ENCODE measurements around the gene CACNA2D2.

Gene CACNA2D2

DNA sequence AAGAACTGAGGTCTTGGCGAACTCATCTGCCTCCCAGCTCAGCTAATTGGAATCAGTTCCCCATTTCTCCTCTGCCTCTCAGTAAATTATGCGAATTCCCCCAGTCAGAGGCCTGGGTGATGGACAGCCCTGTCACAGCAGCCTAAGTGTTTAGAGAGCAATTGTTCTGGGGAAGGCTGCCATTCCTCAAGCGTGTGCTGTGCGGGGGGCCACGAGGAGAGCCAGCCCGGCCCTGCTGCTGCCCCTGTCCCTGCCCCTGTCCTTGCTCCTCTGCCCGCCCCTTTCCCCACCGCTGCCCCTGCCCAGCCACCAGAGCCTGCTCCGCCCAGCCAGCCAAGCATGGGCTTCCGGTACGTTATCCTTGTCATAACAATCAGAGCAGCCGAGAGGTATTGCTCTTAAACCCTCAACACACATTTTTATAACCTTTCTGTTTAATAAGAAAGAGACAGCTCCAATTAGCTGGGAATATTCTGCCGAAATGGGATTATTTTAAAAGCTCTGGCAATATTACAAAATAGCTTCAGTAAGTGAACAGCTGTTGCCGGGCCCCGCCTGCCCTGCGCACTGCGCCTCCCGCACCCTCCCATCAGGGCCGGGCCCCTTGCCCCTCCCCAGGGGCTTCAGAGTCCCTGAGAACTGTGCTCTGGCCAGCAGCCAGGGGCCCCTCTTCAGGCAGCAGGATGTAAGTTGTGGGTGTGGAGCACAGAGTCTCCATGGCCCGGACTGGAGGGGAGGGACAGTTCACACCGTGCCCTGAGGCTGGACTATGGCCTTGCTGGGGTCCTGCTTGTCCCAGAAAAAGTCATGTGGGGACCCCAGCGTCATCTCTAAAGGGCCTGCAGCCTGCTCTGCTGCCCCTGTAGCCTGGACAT lies 12.4 kb upstream of the CACNA2D2 start (continued):
- TF ChIP-seq, protein P1, sequence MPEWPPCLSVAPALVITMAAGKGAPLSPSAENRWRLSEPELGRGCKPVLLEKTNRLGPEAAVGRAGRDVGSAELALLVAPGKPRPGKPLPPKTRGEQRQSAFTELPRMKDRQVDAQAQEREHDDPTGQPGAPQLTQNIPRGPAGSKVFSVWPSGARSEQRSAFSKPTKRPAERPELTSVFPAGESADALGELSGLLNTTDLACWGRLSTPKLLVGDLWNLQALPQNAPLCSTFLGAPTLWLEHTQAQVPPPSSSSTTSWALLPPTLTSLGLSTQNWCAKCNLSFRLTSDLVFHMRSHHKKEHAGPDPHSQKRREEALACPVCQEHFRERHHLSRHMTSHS (tag by site-specific recombination; IDR thresholded peaks at IDR 0.05), result no peak
- no peak; the same call in 1 of the 2 replicates for TF ChIP-seq ZNF600 (tag by site-specific recombination; IDR thresholded peaks at IDR 0.05)
- TF ChIP-seq, protein P2, sequence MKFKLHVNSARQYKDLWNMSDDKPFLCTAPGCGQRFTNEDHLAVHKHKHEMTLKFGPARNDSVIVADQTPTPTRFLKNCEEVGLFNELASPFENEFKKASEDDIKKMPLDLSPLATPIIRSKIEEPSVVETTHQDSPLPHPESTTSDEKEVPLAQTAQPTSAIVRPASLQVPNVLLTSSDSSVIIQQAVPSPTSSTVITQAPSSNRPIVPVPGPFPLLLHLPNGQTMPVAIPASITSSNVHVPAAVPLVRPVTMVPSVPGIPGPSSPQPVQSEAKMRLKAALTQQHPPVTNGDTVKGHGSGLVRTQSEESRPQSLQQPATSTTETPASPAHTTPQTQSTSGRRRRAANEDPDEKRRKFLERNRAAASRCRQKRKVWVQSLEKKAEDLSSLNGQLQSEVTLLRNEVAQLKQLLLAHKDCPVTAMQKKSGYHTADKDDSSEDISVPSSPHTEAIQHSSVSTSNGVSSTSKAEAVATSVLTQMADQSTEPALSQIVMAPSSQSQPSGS (tag by site-specific recombination; IDR thresholded peaks at IDR 0.05; ENCODE audit: low read depth), result no peak
- TF ChIP-seq ZNF660 (tag by site-specific recombination; IDR thresholded peaks at IDR 0.05), result 0 out of 2 replicates have a peak, but pooled peaks have one; percentile 12
- TF ChIP-seq ZBTB8A (tag by site-specific recombination; IDR thresholded peaks at IDR 0.05), result peak; percentile 27; the same call in 1 of the 2 replicates
- no peak for TF ChIP-seq ZNF521 (tag by site-specific recombination; IDR thresholded peaks at IDR 0.05)
- TF ChIP-seq MZF1 (tag by site-specific recombination; IDR thresholded peaks at IDR 0.05; ENCODE audit: borderline replicate concordance), result no peak
- no peak for TF ChIP-seq ZNF23 (tag by site-specific recombination; IDR thresholded peaks at IDR 0.05; ENCODE audit: borderline replicate concordance)
- peak; percentile 77 for TF ChIP-seq GLIS1 (tag by site-specific recombination; IDR thresholded peaks at IDR 0.05)
- TF ChIP-seq ZNF530 (tag by site-specific recombination; IDR thresholded peaks at IDR 0.05; ENCODE audit: low read depth), result 0 out of 2 replicates have a peak, but pooled peaks have one; percentile 31
- TF ChIP-seq, protein P3, sequence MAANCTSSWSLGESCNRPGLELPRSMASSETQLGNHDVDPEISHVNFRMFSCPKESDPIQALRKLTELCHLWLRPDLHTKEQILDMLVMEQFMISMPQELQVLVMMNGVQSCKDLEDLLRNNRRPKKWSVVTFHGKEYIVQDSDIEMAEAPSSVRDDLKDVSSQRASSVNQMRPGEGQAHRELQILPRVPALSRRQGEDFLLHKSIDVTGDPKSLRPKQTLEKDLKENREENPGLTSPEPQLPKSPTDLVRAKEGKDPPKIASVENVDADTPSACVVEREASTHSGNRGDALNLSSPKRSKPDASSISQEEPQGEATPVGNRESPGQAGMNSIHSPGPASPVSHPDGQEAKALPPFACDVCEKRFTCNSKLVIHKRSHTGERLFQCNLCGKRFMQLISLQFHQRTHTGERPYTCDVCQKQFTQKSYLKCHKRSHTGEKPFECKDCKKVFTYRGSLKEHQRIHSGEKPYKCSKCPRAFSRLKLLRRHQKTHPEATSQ (tag by site-specific recombination; IDR thresholded peaks at IDR 0.05), result no peak
- 0 out of 2 replicates have a peak, but pooled peaks have one; percentile 27 for TF ChIP-seq GLIS2 (tag by site-specific recombination; IDR thresholded peaks at IDR 0.05)
- no peak for TF ChIP-seq KLF9 (tag by site-specific recombination; IDR thresholded peaks at IDR 0.05; ENCODE audit: low read depth)
- no peak for TF ChIP-seq YY1 (tag by site-specific recombination; IDR thresholded peaks at IDR 0.05)
- no peak for TF ChIP-seq ZNF221 (tag by site-specific recombination; IDR thresholded peaks at IDR 0.05; ENCODE audit: borderline replicate concordance)
- no peak for TF ChIP-seq TCF7L2 (IDR thresholded peaks at IDR 0.05; ENCODE audit: borderline replicate concordance, low read depth, low read length)
- TF ChIP-seq ZNF623 (tag by site-specific recombination; IDR thresholded peaks at IDR 0.05), result no peak
- no peak for TF ChIP-seq ZNF350 (tag by site-specific recombination; IDR thresholded peaks at IDR 0.05)
- TF ChIP-seq, protein P4, sequence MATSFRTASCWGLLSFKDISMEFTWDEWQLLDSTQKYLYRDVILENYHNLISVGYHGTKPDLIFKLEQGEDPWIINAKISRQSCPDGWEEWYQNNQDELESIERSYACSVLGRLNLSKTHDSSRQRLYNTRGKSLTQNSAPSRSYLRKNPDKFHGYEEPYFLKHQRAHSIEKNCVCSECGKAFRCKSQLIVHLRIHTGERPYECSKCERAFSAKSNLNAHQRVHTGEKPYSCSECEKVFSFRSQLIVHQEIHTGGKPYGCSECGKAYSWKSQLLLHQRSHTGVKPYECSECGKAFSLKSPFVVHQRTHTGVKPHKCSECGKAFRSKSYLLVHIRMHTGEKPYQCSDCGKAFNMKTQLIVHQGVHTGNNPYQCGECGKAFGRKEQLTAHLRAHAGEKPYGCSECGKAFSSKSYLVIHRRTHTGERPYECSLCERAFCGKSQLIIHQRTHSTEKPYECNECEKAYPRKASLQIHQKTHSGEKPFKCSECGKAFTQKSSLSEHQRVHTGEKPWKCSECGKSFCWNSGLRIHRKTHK (tag by site-specific recombination; IDR thresholded peaks at IDR 0.05), result no peak
- no peak for TF ChIP-seq ZNF624 (tag by site-specific recombination; IDR thresholded peaks at IDR 0.05)
- no peak for TF ChIP-seq ZNF157 (tag by site-specific recombination; IDR thresholded peaks at IDR 0.05)
- peak; percentile 40; the same call in 1 of the 2 replicates for TF ChIP-seq SP2 (tag by site-specific recombination; IDR thresholded peaks at IDR 0.05)
- no peak for TF ChIP-seq ZNF571 (tag by site-specific recombination; IDR thresholded peaks at IDR 0.05)
- no peak for TF ChIP-seq SP7 (tag by site-specific recombination; IDR thresholded peaks at IDR 0.05)
- TF ChIP-seq, protein P5, sequence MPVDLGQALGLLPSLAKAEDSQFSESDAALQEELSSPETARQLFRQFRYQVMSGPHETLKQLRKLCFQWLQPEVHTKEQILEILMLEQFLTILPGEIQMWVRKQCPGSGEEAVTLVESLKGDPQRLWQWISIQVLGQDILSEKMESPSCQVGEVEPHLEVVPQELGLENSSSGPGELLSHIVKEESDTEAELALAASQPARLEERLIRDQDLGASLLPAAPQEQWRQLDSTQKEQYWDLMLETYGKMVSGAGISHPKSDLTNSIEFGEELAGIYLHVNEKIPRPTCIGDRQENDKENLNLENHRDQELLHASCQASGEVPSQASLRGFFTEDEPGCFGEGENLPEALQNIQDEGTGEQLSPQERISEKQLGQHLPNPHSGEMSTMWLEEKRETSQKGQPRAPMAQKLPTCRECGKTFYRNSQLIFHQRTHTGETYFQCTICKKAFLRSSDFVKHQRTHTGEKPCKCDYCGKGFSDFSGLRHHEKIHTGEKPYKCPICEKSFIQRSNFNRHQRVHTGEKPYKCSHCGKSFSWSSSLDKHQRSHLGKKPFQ (tag by site-specific recombination; IDR thresholded peaks at IDR 0.05), result peak; percentile 99
- TF ChIP-seq, protein P6, sequence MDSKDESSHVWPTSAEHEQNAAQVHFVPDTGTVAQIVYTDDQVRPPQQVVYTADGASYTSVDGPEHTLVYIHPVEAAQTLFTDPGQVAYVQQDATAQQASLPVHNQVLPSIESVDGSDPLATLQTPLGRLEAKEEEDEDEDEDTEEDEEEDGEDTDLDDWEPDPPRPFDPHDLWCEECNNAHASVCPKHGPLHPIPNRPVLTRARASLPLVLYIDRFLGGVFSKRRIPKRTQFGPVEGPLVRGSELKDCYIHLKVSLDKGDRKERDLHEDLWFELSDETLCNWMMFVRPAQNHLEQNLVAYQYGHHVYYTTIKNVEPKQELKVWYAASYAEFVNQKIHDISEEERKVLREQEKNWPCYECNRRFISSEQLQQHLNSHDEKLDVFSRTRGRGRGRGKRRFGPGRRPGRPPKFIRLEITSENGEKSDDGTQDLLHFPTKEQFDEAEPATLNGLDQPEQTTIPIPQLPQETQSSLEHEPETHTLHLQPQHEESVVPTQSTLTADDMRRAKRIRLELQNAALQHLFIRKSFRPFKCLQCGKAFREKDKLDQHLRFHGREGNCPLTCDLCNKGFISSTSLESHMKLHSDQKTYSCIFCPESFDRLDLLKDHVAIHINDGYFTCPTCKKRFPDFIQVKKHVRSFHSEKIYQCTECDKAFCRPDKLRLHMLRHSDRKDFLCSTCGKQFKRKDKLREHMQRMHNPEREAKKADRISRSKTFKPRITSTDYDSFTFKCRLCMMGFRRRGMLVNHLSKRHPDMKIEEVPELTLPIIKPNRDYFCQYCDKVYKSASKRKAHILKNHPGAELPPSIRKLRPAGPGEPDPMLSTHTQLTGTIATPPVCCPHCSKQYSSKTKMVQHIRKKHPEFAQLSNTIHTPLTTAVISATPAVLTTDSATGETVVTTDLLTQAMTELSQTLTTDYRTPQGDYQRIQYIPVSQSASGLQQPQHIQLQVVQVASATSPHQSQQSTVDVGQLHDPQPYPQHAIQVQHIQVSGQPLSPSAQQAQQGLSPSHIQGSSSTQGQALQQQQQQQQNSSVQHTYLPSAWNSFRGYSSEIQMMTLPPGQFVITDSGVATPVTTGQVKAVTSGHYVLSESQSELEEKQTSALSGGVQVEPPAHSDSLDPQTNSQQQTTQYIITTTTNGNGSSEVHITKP (tag by site-specific recombination; IDR thresholded peaks at IDR 0.05), result peak; percentile 58; the same call in 1 of the 2 replicates
- TF ChIP-seq ZBTB48 (tag by site-specific recombination; IDR thresholded peaks at IDR 0.05), result peak; percentile 64

Measured in HEK293 (cell line).